ENCODE measurements around the gene FOXP1.

The FOXP1 gene

GRCh38 chr3:71177375-71177774 lies 406.2 kb downstream of the FOXP1 start:
- no peaks in the 10 kb centered on the region for H3K27me3 ChIP-seq (ENCODE audit: control insufficient read depth in 1 of 2, insufficient read depth in 2 of 2, low read length in 2 of 2)
- no peaks in the 10 kb centered on the region for H3K9me3 ChIP-seq (ENCODE audit: control insufficient read depth in 1 of 2, low read length in 2 of 2)
- peaks cover 6% of the 10 kb centered on the region in 2 donors for H3K4me1 ChIP-seq (ENCODE audit: control insufficient read depth in 1 of 2, insufficient read depth in 2 of 2, low read length in 2 of 2)
- no peak overlapping the region for H3K27ac ChIP-seq (ENCODE audit: low read depth, low read length)
- H3K4me3 ChIP-seq (ENCODE audit: low read depth in 1 of 2, low read length in 2 of 2), result no peak overlapping the region
- no peak overlapping the region for H3K9ac ChIP-seq (ENCODE audit: low read depth in 1 of 2, low read length in 2 of 2)
- no peaks in the 10 kb centered on the region for H3K36me3 ChIP-seq (ENCODE audit: control insufficient read depth in 1 of 2, insufficient read depth in 2 of 2, low read length in 2 of 2)

- peaks cover 6% of the 10 kb centered on the region in 2 donors for H3K4me1 ChIP-seq (ENCODE audit: control insufficient read depth in 1 of 2, insufficient read depth in 2 of 2, low read length in 2 of 2)
- H3K9ac ChIP-seq (ENCODE audit: low read depth in 1 of 2, low read length in 2 of 2), result no peak overlapping the region
- H3K9me3 ChIP-seq (ENCODE audit: control insufficient read depth in 1 of 2, low read length in 2 of 2), result no peaks in the 10 kb centered on the region
- no peaks in the 10 kb centered on the region for H3K36me3 ChIP-seq (ENCODE audit: control insufficient read depth in 1 of 2, insufficient read depth in 2 of 2, low read length in 2 of 2)
- no peaks in the 10 kb centered on the region for H3K27me3 ChIP-seq (ENCODE audit: control insufficient read depth in 1 of 2, insufficient read depth in 2 of 2, low read length in 2 of 2)
- peak overlapping the region in 1 of 2 donors; percentile 28 for H3K4me3 ChIP-seq (ENCODE audit: low read depth in 1 of 2, low read length in 2 of 2)
- no peak overlapping the region for H3K27ac ChIP-seq (ENCODE audit: low read depth, low read length)
Measured at GRCh38 chr3:71176366-71176765, 407.2 kb downstream of the FOXP1 start.

- peak overlapping the region in 1 of 2 donors; percentile 28 for H3K4me3 ChIP-seq (ENCODE audit: low read depth in 1 of 2, low read length in 2 of 2)
- H3K27ac ChIP-seq (ENCODE audit: low read depth, low read length), result no peak overlapping the region
- peaks cover 6% of the 10 kb centered on the region in 2 donors for H3K4me1 ChIP-seq (ENCODE audit: control insufficient read depth in 1 of 2, insufficient read depth in 2 of 2, low read length in 2 of 2)
Measured at GRCh38 chr3:71175691-71176365, 407.7 kb downstream of the FOXP1 start.

GRCh38 chr3:71172951-71173350 lies 410.6 kb downstream of the FOXP1 start:
- peaks cover 6% of the 10 kb centered on the region in 2 donors for H3K4me1 ChIP-seq (ENCODE audit: control insufficient read depth in 1 of 2, insufficient read depth in 2 of 2, low read length in 2 of 2)
- no peaks in the 10 kb centered on the region for H3K27me3 ChIP-seq (ENCODE audit: control insufficient read depth in 1 of 2, insufficient read depth in 2 of 2, low read length in 2 of 2)
- H3K4me3 ChIP-seq (ENCODE audit: low read depth in 1 of 2, low read length in 2 of 2), result no peak overlapping the region
- no peak overlapping the region for H3K27ac ChIP-seq (ENCODE audit: low read depth, low read length)
- no peaks in the 10 kb centered on the region for H3K36me3 ChIP-seq (ENCODE audit: control insufficient read depth in 1 of 2, insufficient read depth in 2 of 2, low read length in 2 of 2)
- H3K9ac ChIP-seq (ENCODE audit: low read depth in 1 of 2, low read length in 2 of 2), result no peak overlapping the region
- H3K9me3 ChIP-seq (ENCODE audit: control insufficient read depth in 1 of 2, low read length in 2 of 2), result no peaks in the 10 kb centered on the region

More at GRCh38 chr3:71175691-71176365, 407.7 kb downstream of the FOXP1 start:
- no peaks in the 10 kb centered on the region for H3K9me3 ChIP-seq (ENCODE audit: control insufficient read depth in 1 of 2, low read length in 2 of 2)
- no peak overlapping the region for H3K9ac ChIP-seq (ENCODE audit: low read depth in 1 of 2, low read length in 2 of 2)
- no peaks in the 10 kb centered on the region for H3K27me3 ChIP-seq (ENCODE audit: control insufficient read depth in 1 of 2, insufficient read depth in 2 of 2, low read length in 2 of 2)
- no peaks in the 10 kb centered on the region for H3K36me3 ChIP-seq (ENCODE audit: control insufficient read depth in 1 of 2, insufficient read depth in 2 of 2, low read length in 2 of 2)

- H3K4me1 ChIP-seq (ENCODE audit: control insufficient read depth in 1 of 2, insufficient read depth in 2 of 2, low read length in 2 of 2), result peaks cover 6% of the 10 kb centered on the region in 2 donors
- no peaks in the 10 kb centered on the region for H3K9me3 ChIP-seq (ENCODE audit: control insufficient read depth in 1 of 2, low read length in 2 of 2)
- H3K4me3 ChIP-seq (ENCODE audit: low read depth in 1 of 2, low read length in 2 of 2), result no peak overlapping the region
- no peaks in the 10 kb centered on the region for H3K36me3 ChIP-seq (ENCODE audit: control insufficient read depth in 1 of 2, insufficient read depth in 2 of 2, low read length in 2 of 2)
- H3K27ac ChIP-seq (ENCODE audit: low read depth, low read length), result no peak overlapping the region
- no peaks in the 10 kb centered on the region for H3K27me3 ChIP-seq (ENCODE audit: control insufficient read depth in 1 of 2, insufficient read depth in 2 of 2, low read length in 2 of 2)
- H3K9ac ChIP-seq (ENCODE audit: low read depth in 1 of 2, low read length in 2 of 2), result no peak overlapping the region
Measured at GRCh38 chr3:71172189-71172588, 411.3 kb downstream of the FOXP1 start.

- Histone ChIP-seq H3K27ac (ENCODE audit: low read depth, low read length) (no peak overlapping the region), H3K9ac (ENCODE audit: low read depth in 1 of 2, low read length in 2 of 2) (no peak overlapping the region), H3K4me3 (ENCODE audit: low read depth in 1 of 2, low read length in 2 of 2) (no peak overlapping the region), H3K9me3 (ENCODE audit: control insufficient read depth in 1 of 2, low read length in 2 of 2) (no peaks in the 10 kb centered on the region), H3K36me3 (ENCODE audit: control insufficient read depth in 1 of 2, insufficient read depth in 2 of 2, low read length in 2 of 2) (peaks cover 0 to 3% of the 10 kb centered on the region in 2 donors), H3K4me1 (ENCODE audit: control insufficient read depth in 1 of 2, insufficient read depth in 2 of 2, low read length in 2 of 2) (peaks cover 3 to 4% of the 10 kb centered on the region in 2 donors), H3K27me3 (ENCODE audit: control insufficient read depth in 1 of 2, insufficient read depth in 2 of 2, low read length in 2 of 2) (no peaks in the 10 kb centered on the region)
Measured at GRCh38 chr3:71171247-71171646, 412.3 kb downstream of the FOXP1 start.

DNA sequence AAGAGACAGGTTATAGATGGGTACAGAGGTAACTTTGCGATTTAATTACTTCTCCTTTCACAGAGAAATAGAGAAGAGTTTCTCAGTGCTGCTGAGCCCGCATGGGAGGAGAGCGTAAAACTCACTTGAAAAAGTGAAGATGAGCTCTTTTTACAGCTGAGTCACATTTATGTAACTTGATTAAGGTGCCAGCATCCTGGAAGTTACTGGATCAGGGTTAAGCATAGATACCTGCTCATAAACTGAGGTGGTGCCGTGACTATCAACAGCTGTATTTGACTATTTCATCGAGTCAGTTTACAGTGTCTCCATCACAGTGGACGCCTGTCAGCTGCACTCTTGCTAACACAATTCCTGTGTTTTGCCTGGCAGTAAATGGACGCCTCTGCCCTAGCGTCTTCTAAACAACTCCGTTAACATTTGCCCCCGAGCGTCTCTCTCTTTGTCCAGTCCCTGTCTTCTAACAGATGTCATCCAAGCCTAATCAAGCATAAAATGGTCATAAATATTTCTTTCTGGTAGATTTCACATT lies 414.6 kb downstream of the FOXP1 start:
- Histone ChIP-seq H3K9me3 (ENCODE audit: control insufficient read depth in 1 of 2, low read length in 2 of 2) (no peaks in the 10 kb centered on the region), H3K27me3 (ENCODE audit: control insufficient read depth in 1 of 2, insufficient read depth in 2 of 2, low read length in 2 of 2) (no peaks in the 10 kb centered on the region), H3K36me3 (ENCODE audit: control insufficient read depth in 1 of 2, insufficient read depth in 2 of 2, low read length in 2 of 2) (peaks cover 0 to 3% of the 10 kb centered on the region in 2 donors), H3K27ac (ENCODE audit: low read depth, low read length) (no peak overlapping the region), H3K4me1 (ENCODE audit: control insufficient read depth in 1 of 2, insufficient read depth in 2 of 2, low read length in 2 of 2) (no peaks in the 10 kb centered on the region), H3K9ac (ENCODE audit: low read depth in 1 of 2, low read length in 2 of 2) (no peak overlapping the region), H3K4me3 (ENCODE audit: low read depth in 1 of 2, low read length in 2 of 2) (no peak overlapping the region)

GRCh38 chr3:71168121-71168721 lies 415.3 kb downstream of the FOXP1 start:
- Histone ChIP-seq H3K27me3 (ENCODE audit: control insufficient read depth in 1 of 2, insufficient read depth in 2 of 2, low read length in 2 of 2) (no peaks in the 10 kb centered on the region), H3K9ac (ENCODE audit: low read depth in 1 of 2, low read length in 2 of 2) (no peak overlapping the region), H3K9me3 (ENCODE audit: control insufficient read depth in 1 of 2, low read length in 2 of 2) (no peaks in the 10 kb centered on the region), H3K4me3 (ENCODE audit: low read depth in 1 of 2, low read length in 2 of 2) (no peak overlapping the region), H3K4me1 (ENCODE audit: control insufficient read depth in 1 of 2, insufficient read depth in 2 of 2, low read length in 2 of 2) (no peaks in the 10 kb centered on the region), H3K36me3 (ENCODE audit: control insufficient read depth in 1 of 2, insufficient read depth in 2 of 2, low read length in 2 of 2) (peaks cover 0 to 3% of the 10 kb centered on the region in 2 donors), H3K27ac (ENCODE audit: low read depth, low read length) (no peak overlapping the region)

GRCh38 chr3:71166339-71167240 lies 416.9 kb downstream of the FOXP1 start:
- H3K9me3 ChIP-seq (ENCODE audit: control insufficient read depth in 1 of 2, low read length in 2 of 2), result no peaks in the 10 kb centered on the region
- no peaks in the 10 kb centered on the region for H3K27me3 ChIP-seq (ENCODE audit: control insufficient read depth in 1 of 2, insufficient read depth in 2 of 2, low read length in 2 of 2)
- H3K27ac ChIP-seq (ENCODE audit: low read depth, low read length), result no peak overlapping the region
- peaks cover 0 to 3% of the 10 kb centered on the region in 2 donors for H3K36me3 ChIP-seq (ENCODE audit: control insufficient read depth in 1 of 2, insufficient read depth in 2 of 2, low read length in 2 of 2)
- no peak overlapping the region for H3K4me3 ChIP-seq (ENCODE audit: low read depth in 1 of 2, low read length in 2 of 2)
- no peak overlapping the region for H3K9ac ChIP-seq (ENCODE audit: low read depth in 1 of 2, low read length in 2 of 2)
- no peaks in the 10 kb centered on the region for H3K4me1 ChIP-seq (ENCODE audit: control insufficient read depth in 1 of 2, insufficient read depth in 2 of 2, low read length in 2 of 2)

DNA sequence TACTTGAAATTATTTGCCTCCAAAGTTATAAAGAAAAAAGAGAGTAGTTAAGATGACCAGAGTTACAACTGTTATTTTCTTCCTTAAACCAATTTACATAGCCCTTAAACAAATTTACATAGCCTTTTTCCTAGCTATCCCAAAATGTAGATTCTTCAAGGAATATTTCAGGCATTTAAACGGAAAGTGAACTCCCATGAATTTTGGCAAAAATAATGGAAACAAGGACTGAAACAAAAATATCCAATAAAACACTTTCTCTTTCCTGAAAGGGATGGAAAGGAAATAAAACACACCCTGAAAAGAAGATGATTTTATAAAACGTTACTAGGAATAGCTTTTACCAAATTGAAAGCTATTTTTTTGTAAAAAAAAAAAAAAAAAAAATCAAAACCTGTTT lies 418.6 kb downstream of the FOXP1 start:
- no peak overlapping the region for H3K9ac ChIP-seq (ENCODE audit: low read depth in 1 of 2, low read length in 2 of 2)
- H3K36me3 ChIP-seq (ENCODE audit: control insufficient read depth in 1 of 2, insufficient read depth in 2 of 2, low read length in 2 of 2), result peaks cover 0 to 3% of the 10 kb centered on the region in 2 donors
- H3K4me3 ChIP-seq (ENCODE audit: low read depth in 1 of 2, low read length in 2 of 2), result no peak overlapping the region
- no peaks in the 10 kb centered on the region for H3K27me3 ChIP-seq (ENCODE audit: control insufficient read depth in 1 of 2, insufficient read depth in 2 of 2, low read length in 2 of 2)
- H3K9me3 ChIP-seq (ENCODE audit: control insufficient read depth in 1 of 2, low read length in 2 of 2), result no peaks in the 10 kb centered on the region
- no peak overlapping the region for H3K27ac ChIP-seq (ENCODE audit: low read depth, low read length)
- H3K4me1 ChIP-seq (ENCODE audit: control insufficient read depth in 1 of 2, insufficient read depth in 2 of 2, low read length in 2 of 2), result no peaks in the 10 kb centered on the region

All from duodenal mucosa (tissue), 2 donors.